H1 (cell line): Measurements from ENCODE around the gene MEIS3. TPM values are rescaled to one million over a fixed set of nuclear protein-coding genes. Genes with fewer than 3 reads are reported as not detected.
A peak's percentile ranks its signal among the peaks of the same experiment; 100 is the strongest.

Source experiments
- CTCF ChIA-PET: fragments of 300-600 bp; sonication (Branson Sonifier 250); formaldehyde crosslinking; loops from one replicate; lab custom pipeline; 2021; ENCODE audit not compliant: partially characterized antibody; lab: Charles Lee
- POLR2A ChIA-PET: fragments of 300-600 bp; sonication (Branson Sonifier 250); formaldehyde crosslinking; loops from one replicate; lab custom pipeline; 2021; ENCODE audit warnings: inconsistent platforms; ENCODE audit not compliant: partially characterized antibody; lab: Charles Lee
- DNase-seq, 2 experiments: peaks; one replicate each; pipeline versions ENCODE4 v3.0.0 to v3.0.0-alpha.2; 2010 to 2022; ENCODE audit warnings: low spot score in 2 of 2, low read depth in 1 of 2, mixed read lengths in 1 of 2
- FAIRE-seq: peaks from 2 replicates; lab custom pipeline; 2011; peaks lifted over from hg19 to GRCh38; lab: Jason Lieb, UNC
- H2AFZ ChIP-seq: 2 replicates; pipeline ENCODE4 v1.8.1; 2012; ENCODE audit warnings: low read length, inconsistent platforms
- H2AK5ac ChIP-seq: 2 replicates; pipeline ENCODE4 v1.6.1; 2013; ENCODE audit warnings: low read depth, low read length
- H2BK120ac ChIP-seq: replicated peaks from 2 replicates; pipeline ENCODE3; 2013; ENCODE audit warnings: low read depth, low read length, inconsistent platforms
- H2BK12ac ChIP-seq: 2 replicates; pipeline ENCODE4 v1.6.1; 2013; ENCODE audit warnings: low read depth, low read length
- H2BK15ac ChIP-seq: 2 replicates; pipeline ENCODE4 v1.6.1; 2013; ENCODE audit warnings: low read length
- H2BK20ac ChIP-seq: 2 replicates; pipeline ENCODE4 v1.6.1; 2013; ENCODE audit warnings: low read length
- H2BK5ac ChIP-seq: 2 replicates; pipeline ENCODE4 v1.6.1; 2013; ENCODE audit warnings: low read depth, low read length
- H3K14ac ChIP-seq: 2 replicates; pipeline ENCODE4 v1.6.1; 2013; ENCODE audit warnings: inconsistent platforms; ENCODE audit not compliant: insufficient read length
- H3K18ac ChIP-seq: 2 replicates; pipeline ENCODE4 v1.6.1; 2013; ENCODE audit warnings: low read length; ENCODE audit errors: extremely low read depth
- H3K23ac ChIP-seq: 2 replicates; pipeline ENCODE4 v1.6.1; 2013; ENCODE audit warnings: inconsistent platforms; ENCODE audit not compliant: insufficient read length
- H3K23me2 ChIP-seq: 2 replicates; pipeline ENCODE4 v1.6.1; 2013; ENCODE audit warnings: low read depth, low read length
- H3K27ac ChIP-seq: 2 replicates; pipeline ENCODE4 v1.6.1; 2011; ENCODE audit warnings: low read depth, low read length, inconsistent platforms
- H3K27me3 ChIP-seq, 4 experiments: replicated peaks in 1 of 4; 1 replicate in 1 of 4; 2 replicates in 3 of 4; pipeline versions ENCODE4 v1.6.1 to v1.8.1; 2011 to 2013; ENCODE audit warnings: low read length in 3 of 4, mild to moderate bottlenecking in 3 of 4, inconsistent platforms in 2 of 4, mixed read lengths in 2 of 4, moderate library complexity in 1 of 4; ENCODE audit not compliant: control insufficient read depth in 3 of 4, insufficient read depth in 3 of 4; ENCODE audit errors: extremely low read depth in 1 of 4
- H3K36me3 ChIP-seq, 4 experiments: 2 replicates each; pipeline versions ENCODE4 v1.6.1 to v1.8.1; 2011 to 2013; ENCODE audit warnings: mild to moderate bottlenecking in 4 of 4, low read length in 3 of 4, moderate library complexity in 2 of 4, control low read depth in 1 of 4, inconsistent platforms in 1 of 4; ENCODE audit not compliant: insufficient read depth in 4 of 4, control insufficient read depth in 2 of 4
- H3K4ac ChIP-seq: replicated peaks from 2 replicates; pipeline ENCODE3; 2013; ENCODE audit warnings: low read length, low read depth, mixed read lengths, inconsistent platforms; ENCODE audit not compliant: insufficient read length
- H3K4me1 ChIP-seq, 4 experiments: replicated peaks in 1 of 4; 1 replicate in 1 of 4; 2 replicates in 3 of 4; pipeline versions ENCODE4 v1.6.1 to v1.8.1; 2011 to 2013; ENCODE audit warnings: low read length in 3 of 4, inconsistent platforms in 2 of 4, mixed read lengths in 1 of 4; ENCODE audit not compliant: insufficient read depth in 4 of 4, control insufficient read depth in 3 of 4
- H3K4me2 ChIP-seq, 2 experiments: 2 replicates each; pipeline versions ENCODE4 v1.6.1 to v1.8.1; 2011 to 2013; ENCODE audit warnings: low read depth in 2 of 2, low read length in 2 of 2, control low read depth in 1 of 2, inconsistent platforms in 1 of 2, mild to moderate bottlenecking in 1 of 2; ENCODE audit not compliant: insufficient read depth in 1 of 2
- H3K4me3 ChIP-seq, 4 experiments: fragments of 200-600, 300-600 bp in 1 of 4; sonication (generic), shearing (Covaris generic), sonication (Bioruptor Twin) in 1 of 4; 2 replicates each; pipeline versions ENCODE4 v1.5.1 to v1.8.1; 2011 to 2016; ENCODE audit warnings: low read length in 4 of 4, low read depth in 3 of 4, control low read depth in 2 of 4, inconsistent platforms in 2 of 4, mild to moderate bottlenecking in 2 of 4, mixed read lengths in 1 of 4, moderate library complexity in 1 of 4; ENCODE audit not compliant: insufficient read depth in 2 of 4; ENCODE audit errors: extremely low read depth in 1 of 4
- H3K56ac ChIP-seq: replicated peaks from 2 replicates; pipeline ENCODE3; 2013; ENCODE audit warnings: low read depth, mild to moderate bottlenecking, mixed read lengths, low read length, inconsistent platforms; ENCODE audit not compliant: insufficient read length
- H3K79me1 ChIP-seq: 2 replicates; pipeline ENCODE4 v1.6.1; 2013; ENCODE audit warnings: low read depth, low read length, control low read depth
- H3K79me2 ChIP-seq, 2 experiments: 2 replicates each; pipeline versions ENCODE4 v1.6.1 to v1.8.1; 2012 to 2013; ENCODE audit warnings: low read length in 2 of 2, mild to moderate bottlenecking in 2 of 2, inconsistent platforms in 1 of 2; ENCODE audit not compliant: insufficient read depth in 2 of 2, control insufficient read depth in 1 of 2
- H3K9ac ChIP-seq, 4 experiments: replicated peaks in 1 of 4; 1 replicate in 1 of 4; 2 replicates in 3 of 4; pipeline versions ENCODE4 v1.6.1 to v1.8.1; 2011 to 2013; ENCODE audit warnings: low read depth in 3 of 4, low read length in 3 of 4, control low read depth in 2 of 4, mild to moderate bottlenecking in 2 of 4, moderate library complexity in 2 of 4, inconsistent platforms in 1 of 4; ENCODE audit errors: extremely low read depth in 1 of 4
- H3K9me3 ChIP-seq, 2 experiments: 2 replicates each; pipeline versions ENCODE4 v1.6.1 to v1.8.1; 2012 to 2013; ENCODE audit warnings: mild to moderate bottlenecking in 2 of 2, moderate library complexity in 2 of 2, control low read depth in 1 of 2, inconsistent platforms in 1 of 2, low read depth in 1 of 2, low read length in 1 of 2, mixed read lengths in 1 of 2; ENCODE audit not compliant: insufficient read depth in 2 of 2
- H4K20me1 ChIP-seq, 2 experiments: replicated peaks in 1 of 2; 2 replicates each; pipeline versions ENCODE3 to v1.8.1; 2011 to 2013; ENCODE audit warnings: inconsistent platforms in 2 of 2, low read length in 2 of 2, mild to moderate bottlenecking in 1 of 2; ENCODE audit not compliant: insufficient read depth in 2 of 2, control insufficient read depth in 1 of 2
- H4K5ac ChIP-seq: 2 replicates; pipeline ENCODE4 v1.6.1; 2013; ENCODE audit warnings: low read length, low read depth, mixed read lengths, inconsistent platforms; ENCODE audit not compliant: insufficient read length
- H4K8ac ChIP-seq: 2 replicates; pipeline ENCODE4 v1.8.0; 2013; ENCODE audit warnings: mild to moderate bottlenecking, moderate library complexity, low read length, inconsistent platforms; ENCODE audit not compliant: insufficient read depth; ENCODE audit errors: extremely low read depth
- H4K91ac ChIP-seq: replicated peaks from 2 replicates; pipeline ENCODE3; 2013; ENCODE audit warnings: low read length, mixed read lengths, inconsistent platforms; ENCODE audit not compliant: insufficient read length
- CHD1 ChIP-seq: IDR thresholded peaks from 2 replicates; pipeline ENCODE4 v1.6.1; 2012; ENCODE audit warnings: low read depth, low read length, improper control_type of control experiment
- CHD2 ChIP-seq: IDR thresholded peaks from 2 replicates; pipeline ENCODE4 v1.6.1; 2012; ENCODE audit warnings: low read length, improper control_type of control experiment
- CREB1 ChIP-seq: IDR thresholded peaks from 2 replicates; pipeline ENCODE4 v1.6.1; 2012; ENCODE audit warnings: inconsistent platforms
- EGR1 ChIP-seq: IDR thresholded peaks from 2 replicates; pipeline ENCODE4 v1.6.1; 2011; ENCODE audit warnings: low read depth, low read length, borderline replicate concordance
- EZH2 ChIP-seq: fragments of 200-600 bp; sonication (generic); IDR thresholded peaks from 2 replicates; pipeline ENCODE4 v1.7.1; 2012; ENCODE audit warnings: low read depth, mild to moderate bottlenecking, moderate library complexity, low read length, inconsistent platforms; ENCODE audit not compliant: severe bottlenecking
- HDAC6 ChIP-seq: IDR thresholded peaks from one replicate; pipeline ENCODE4 v1.7.1; 2012; ENCODE audit warnings: low read depth, mild to moderate bottlenecking, inconsistent platforms, low read length, moderate library complexity
- KDM4A ChIP-seq: IDR thresholded peaks from one replicate; pipeline ENCODE4 v1.7.1; 2012; ENCODE audit warnings: low read depth, mild to moderate bottlenecking, moderate library complexity, low read length, inconsistent platforms; ENCODE audit not compliant: severe bottlenecking
- NANOG ChIP-seq: IDR thresholded peaks from 2 replicates; pipeline ENCODE4 v1.6.1; 2011; ENCODE audit warnings: low read length, low read depth, mild to moderate bottlenecking, inconsistent platforms; ENCODE audit not compliant: insufficient read depth, poor library complexity, severe bottlenecking
- NRF1 ChIP-seq: IDR thresholded peaks from 2 replicates; pipeline ENCODE4 v1.6.1; 2011; ENCODE audit warnings: mild to moderate bottlenecking, low read depth, low read length, improper control_type of control experiment
- SAP30 ChIP-seq: fragments of 300-600 bp; sonication (generic); IDR thresholded peaks from 2 replicates; pipeline ENCODE4 v1.7.1; 2012; ENCODE audit warnings: low read length, moderate library complexity, mild to moderate bottlenecking, inconsistent platforms; ENCODE audit not compliant: insufficient read depth, insufficient replicate concordance
- SIX5 ChIP-seq: IDR thresholded peaks from 2 replicates; pipeline ENCODE4 v1.6.1; 2011; ENCODE audit warnings: mild to moderate bottlenecking, low read depth, low read length
- SRF ChIP-seq: IDR thresholded peaks from 2 replicates; pipeline ENCODE4 v1.6.1; 2011; ENCODE audit warnings: mild to moderate bottlenecking, low read depth, low read length, moderate library complexity
- SUZ12 ChIP-seq: fragments of 200-600 bp; sonication (generic); IDR thresholded peaks from 2 replicates; pipeline ENCODE4 v1.6.1; 2012; ENCODE audit warnings: mild to moderate bottlenecking, inconsistent platforms, low read length, moderate library complexity, mixed read lengths
- TBP ChIP-seq: IDR thresholded peaks from 2 replicates; pipeline ENCODE4 v1.6.1; 2011; ENCODE audit warnings: low read depth, low read length, improper control_type of control experiment
- WGBS, 2 experiments: shearing (Covaris generic) in 1 of 2; methylation state at CpG; one replicate each; pipeline versions ENCODE4 v1.1.6 to v1.1.7; 2013 to 2015; ENCODE audit warnings: low lambda C conversion rate in 2 of 2, mixed read lengths in 2 of 2, inconsistent platforms in 1 of 2, low coverage in 1 of 2, missing lambda C conversion rate in 1 of 2; ENCODE audit not compliant: insufficient replicate concordance in 2 of 2, insufficient coverage in 1 of 2, insufficient read length in 1 of 2; ENCODE audit errors: extremely low coverage in 1 of 2, missing lambda C conversion rate in 1 of 2; 5-methylcytosine and 5-hydroxymethylcytosine counted together
- polyA plus RNA-seq, 7 experiments: library from polyadenylated mRNA; depleted of rRNA in 3 of 7; stranded (reverse) in 5 of 7; unstranded in 2 of 7; fragments of >200 nt in 5 of 7; fragments of 200-250 nt in 2 of 7; gene quantifications; 1 replicate in 5 of 7; 2 replicates in 1 of 7; 4 replicates in 1 of 7; pipeline versions ENCODE4 v1.2.1 to v1.2.3, GENCODE V29; 2011 to 2013; ENCODE audit warnings: missing spikeins in 2 of 7, mixed read lengths in 2 of 7
- total RNA-seq: library from RNA; stranded (reverse); fragmentation: NEBNext Ultra II Directional; extraction: Animal tissue kit (Norgen Biotek cat#: 25700); gene quantifications from 2 replicates; pipeline ENCODE4 v1.2.1, GENCODE V29; 2021

MEIS3 gene
- total and polyA plus RNA-seq, 2 of the 8 experiments (the other 6 are each of a cell fraction or from before 2014, with no cell fraction given): 24.5 to 28.2 TPM

- Histone ChIP-seq H4K20me1 (peaks cover 5 to 12% of the 10 kb centered on the region in 2 experiments), H2BK20ac (no peak overlapping the region), H3K18ac (no peak overlapping the region), H3K9ac (no peak overlapping the region), H3K27ac (no peak overlapping the region), H3K79me1 (no peaks in the 10 kb centered on the region), H3K9me3 (no peaks in the 10 kb centered on the region), H3K23me2 (peaks cover 34% of the 10 kb centered on the region), H3K4me1 (peaks cover 6 to 31% (median 19%) of the 10 kb centered on the region in 4 experiments), H3K79me2 (no peaks in the 10 kb centered on the region), H2BK5ac (no peak overlapping the region), H3K36me3 (peaks cover 0 to 3% (median 0%) of the 10 kb centered on the region in 4 experiments; a peak in 1 of 8 replicates), H2BK120ac (no peak overlapping the region), H4K91ac (no peak overlapping the region), H2BK15ac (peak overlapping the region; percentile 48; the same call in 1 of the 2 replicates), H3K4me2 (peak overlapping the region; percentile 92 to 96), H2AK5ac (no peak overlapping the region), H2AFZ (no peak overlapping the region), H3K23ac (no peak overlapping the region), H3K14ac (no peak overlapping the region), H2BK12ac (no peak overlapping the region), H4K8ac (no peak overlapping the region), H3K27me3 (peaks cover 25 to 56% (median 54%) of the 10 kb centered on the region in 4 experiments), H3K4ac (no peak overlapping the region), H3K56ac (no peak overlapping the region), H3K4me3 (peak overlapping the region in 1 of 4 experiments; percentile 75; a peak in 2 of 8 replicates), H4K5ac (no peak overlapping the region)
- WGBS, 2 experiments: 25% methylated on average over 5 of the region's 12 CpGs; no CpG with 5 or more reads in 1 of the 2 experiments
- CTCF ChIA-PET: interaction anchor here (0.6 to 5.2 kb wide), 11 partner anchors 9 to 685 kb away, joined by 3 to 32 read pairs (median 4); no protein-coding TSS in a partner anchor
- FAIRE-seq (no peak), DNase-seq (no peak)
- POLR2A ChIA-PET: interaction anchor here (0.7 to 1.7 kb wide), 3 partner anchors 20 to 67 kb away, joined by 3 to 6 read pairs (median 6); partner anchors contain the start of gene DHX34
- no peak for TF ChIP-seq SIX5
- TF ChIP-seq EZH2: no peak
- TF ChIP-seq CREB1: no peak
- TF ChIP-seq TBP: no peak
- no peak for TF ChIP-seq HDAC6
- no peak for TF ChIP-seq CHD1
- TF ChIP-seq SAP30: no peak
- TF ChIP-seq KDM4A: no peak
- no peak for TF ChIP-seq EGR1
- TF ChIP-seq SRF: no peak
- no peak for TF ChIP-seq NRF1
- TF ChIP-seq CHD2: no peak
- no peak for TF ChIP-seq NANOG
- TF ChIP-seq SUZ12: no peak
These were observed 2.7 kb downstream of the MEIS3 start for GRCh38 chr19:47416643-47416985.
